MCF 10A (cell line): ENCODE results near the gene SYNGR2. TPM values are rescaled to one million over a fixed set of nuclear protein-coding genes. Genes with fewer than 3 reads are reported as not detected.

Experiments used
- BruUV-seq: library from RNA; stranded (reverse); fragments of 400-500 nt; replicated peaks from 2 replicates; lab custom pipeline; 2021; lab: Mats Ljungman, UMichigan
- CTCF ChIA-PET: fragments of 300-600 bp; sonication (Branson Sonifier 250); formaldehyde crosslinking; extraction: SDS; loops from one replicate; lab custom pipeline; 2021; ENCODE audit warnings: antibody characterized with exemption, inconsistent platforms; lab: Yijun Ruan, JAX
- POLR2A ChIA-PET: fragments of 300-600, 350-650 bp; sonication (Branson Sonifier 250); formaldehyde crosslinking; extraction: SDS; loops from one replicate; lab custom pipeline; 2020; ENCODE audit warnings: antibody characterized with exemption, inconsistent platforms; lab: Yijun Ruan, JAX
- DNase-seq: peaks from one replicate; pipeline ENCODE4 v3.0.0-alpha.2; 2018; ENCODE audit not compliant: unreplicated experiment
- H3K27ac Mint-ChIP-seq: one replicate; pipeline ENCODE4 v1.8.0; 2022; ENCODE audit warnings: mild to moderate bottlenecking, low read depth, mixed read lengths; ENCODE audit not compliant: unreplicated experiment
- H3K27me3 Mint-ChIP-seq: one replicate; pipeline ENCODE4 v1.8.0; 2022; ENCODE audit warnings: mixed read lengths; ENCODE audit not compliant: insufficient read depth, unreplicated experiment
- H3K36me3 Mint-ChIP-seq: one replicate; pipeline ENCODE4 v1.8.0; 2022; ENCODE audit warnings: mild to moderate bottlenecking, moderate library complexity, mixed read lengths; ENCODE audit not compliant: insufficient read depth, unreplicated experiment
- H3K4me1 Mint-ChIP-seq: one replicate; pipeline ENCODE4 v1.8.0; 2022; ENCODE audit warnings: mixed read lengths; ENCODE audit not compliant: insufficient read depth, unreplicated experiment
- H3K4me3 Mint-ChIP-seq: one replicate; pipeline ENCODE4 v1.8.0; 2022; ENCODE audit warnings: mild to moderate bottlenecking, moderate library complexity, mixed read lengths; ENCODE audit not compliant: unreplicated experiment
- H3K9me3 Mint-ChIP-seq: one replicate; pipeline ENCODE4 v1.8.0; 2022; ENCODE audit warnings: mixed read lengths; ENCODE audit not compliant: unreplicated experiment
- CTCF ChIP-seq: fragments of 200-600 bp; IDR thresholded peaks from one replicate; pipeline ENCODE4 v1.8.0; 2022; ENCODE audit warnings: antibody characterized with exemption, mild to moderate bottlenecking; ENCODE audit not compliant: unreplicated experiment
- intact Hi-C: fragments of 100-400 bp; cut with micrococcal nuclease; formaldehyde crosslinking; loops from 2 replicates; pipeline ENCODE4 v1.14.1; 2022
- total RNA-seq: library from RNA; stranded (reverse); gene quantifications from 2 replicates; pipeline ENCODE4 v1.2.3, GENCODE V29; 2022

The SYNGR2 gene
- total RNA-seq, 1 experiment from 2014 or later = 52.2 TPM

DNA sequence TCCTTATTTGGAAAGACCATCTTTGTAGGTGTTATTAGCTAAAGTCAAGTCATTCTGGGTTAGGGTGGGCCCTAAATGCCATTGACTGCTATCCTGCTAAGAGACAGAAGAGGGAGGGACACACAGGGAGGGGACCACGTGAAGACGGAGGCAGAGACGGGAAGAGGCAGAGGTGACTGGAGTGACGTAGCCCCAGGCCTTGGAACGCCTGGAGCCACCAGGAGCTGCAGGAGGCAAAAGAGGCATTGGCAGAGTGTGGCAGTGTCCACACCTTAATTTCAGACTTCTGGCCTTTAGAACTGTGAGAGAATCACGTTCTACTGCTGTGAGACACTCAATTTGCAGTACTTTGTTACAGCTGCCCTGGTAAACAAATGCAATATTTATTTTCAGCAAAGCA lies 32.1 kb downstream of the SYNGR2 start:
- intact Hi-C loops = no loop called here
- Mint-ChIP-seq H3K9me3 (no peaks in the 10 kb centered on the region), H3K4me3 (no peak overlapping the region), H3K36me3 (peaks cover 41% of the 10 kb centered on the region), H3K4me1 (peaks cover 5% of the 10 kb centered on the region), H3K27me3 (no peaks in the 10 kb centered on the region), H3K27ac (no peak overlapping the region)
- ChIA-PET CTCF (interaction anchor here (0.5 to 0.9 kb wide), 3 partner anchors 24 to 1921 kb away, joined by 3 to 4 read pairs (median 4); no protein-coding TSS in a partner anchor), POLR2A (no interaction called here)
- no peak for TF ChIP-seq CTCF
- BruUV-seq = no TSS peak
- DNase-seq = no peak

- intact Hi-C loops = no loop called here
- CTCF ChIA-PET = interaction anchor here (0.8 kb wide), 1 partner anchor 54 kb away, joined by 4 read pairs; no protein-coding TSS in a partner anchor
- POLR2A ChIA-PET = no interaction called here
- no peak for TF ChIP-seq CTCF
- Mint-ChIP-seq H3K36me3 (peaks cover 27% of the 10 kb centered on the region), H3K27ac (no peak overlapping the region), H3K4me3 (no peak overlapping the region), H3K27me3 (no peaks in the 10 kb centered on the region), H3K9me3 (no peaks in the 10 kb centered on the region), H3K4me1 (peaks cover 5% of the 10 kb centered on the region)
- no TSS peak for BruUV-seq
- DNase-seq = no peak
Observed at GRCh38 chr17:78202666-78203065, 34.3 kb downstream of the SYNGR2 start.

- intact Hi-C loops = no loop called here
- DNase-seq = no peak
- ChIA-PET POLR2A (no interaction called here), CTCF (interaction anchor here (0.6 kb wide), 1 partner anchor 93 kb away, joined by 4 read pairs; no protein-coding TSS in a partner anchor)
- BruUV-seq = no TSS peak
- no peak overlapping the region for H3K4me3 Mint-ChIP-seq
- no peaks in the 10 kb centered on the region for H3K4me1 Mint-ChIP-seq
- TF ChIP-seq CTCF = no peak
- H3K27me3 Mint-ChIP-seq = no peaks in the 10 kb centered on the region
- no peaks in the 10 kb centered on the region for H3K9me3 Mint-ChIP-seq
- H3K36me3 Mint-ChIP-seq = peaks cover 19% of the 10 kb centered on the region
- no peak overlapping the region for H3K27ac Mint-ChIP-seq
Observed at GRCh38 chr17:78204387-78205123, 36.2 kb downstream of the SYNGR2 start.

DNA sequence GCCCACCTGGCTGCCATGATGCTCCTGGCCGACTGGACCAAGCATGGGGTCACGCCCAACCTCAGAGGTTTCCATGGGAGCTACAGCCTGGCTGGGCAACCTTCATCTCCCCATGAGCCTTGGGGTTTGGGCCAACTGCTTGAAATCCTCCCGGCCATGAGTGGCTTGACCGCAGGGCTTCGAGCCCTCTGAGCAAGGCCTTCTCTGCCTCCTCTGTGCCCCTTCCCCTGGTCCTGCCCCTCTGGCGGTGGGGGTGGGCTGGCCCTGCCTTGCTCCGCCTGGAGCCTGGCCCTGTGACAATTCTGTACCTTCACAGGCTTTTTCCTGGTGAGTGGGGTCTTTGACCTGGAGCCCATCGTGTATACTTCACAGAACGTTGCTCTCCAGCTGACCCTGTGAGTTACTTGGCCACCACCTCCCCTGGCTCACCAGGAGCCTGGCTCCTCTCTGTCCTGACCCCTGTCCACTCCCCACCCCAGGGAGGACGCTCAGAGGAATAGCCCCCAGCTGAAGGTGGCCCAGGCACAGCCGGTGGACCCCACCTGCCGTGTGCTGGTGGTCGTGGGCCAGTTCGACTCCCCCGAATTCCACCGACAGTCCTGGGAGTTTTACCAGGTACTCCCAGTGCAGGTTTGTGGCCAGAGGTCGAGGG lies 36.9 kb downstream of the SYNGR2 start:
- H3K9me3 Mint-ChIP-seq = no peaks in the 10 kb centered on the region
- intact Hi-C loops = no loop called here
- no peak for TF ChIP-seq CTCF
- CTCF ChIA-PET = no interaction called here
- H3K27ac Mint-ChIP-seq = no peak overlapping the region
- no peaks in the 10 kb centered on the region for H3K4me1 Mint-ChIP-seq
- DNase-seq = no peak
- H3K27me3 Mint-ChIP-seq = no peaks in the 10 kb centered on the region
- POLR2A ChIA-PET = no interaction called here
- BruUV-seq = no TSS peak
- peaks cover 19% of the 10 kb centered on the region for H3K36me3 Mint-ChIP-seq
- H3K4me3 Mint-ChIP-seq = no peak overlapping the region
